Right lung (tissue), 5 donors: ENCODE data around the gene WDR62. TPM values are rescaled to one million over a fixed set of nuclear protein-coding genes. Genes with fewer than 3 reads are reported as not detected.
"Not testable (repeated sequence)": the region's sequence is repeated elsewhere in the genome, so short reads cannot be mapped to it uniquely, and the experiment has no call there.

ENCODE experiments used
- DNase-seq, 2 donors: peaks; one replicate each; pipeline ENCODE4 v3.0.0-alpha.2; 2013
- polyA plus RNA-seq, 5 donors: library from polyadenylated mRNA; unstranded; fragments of 120-200 nt; gene quantifications; one replicate each; pipeline versions ENCODE4 v1.2.1 to v1.2.3, GENCODE V29; 2013; ENCODE audit warnings: inconsistent platforms in 1 of 5, low replicate concordance in 1 of 5; ENCODE audit not compliant: insufficient read length in 5 of 5, insufficient read depth in 1 of 5

WDR62 gene
- polyA plus RNA-seq, 5 donors, result 4.3 to 6.0 (median 4.9) TPM

- DNase-seq, result no peak
Measured at GRCh38 chr19:36110487-36111199, 55.9 kb downstream of the WDR62 start, which contains the start of gene OVOL3. TSS of gene OVOL3 (plus strand) at chr19:36111143. CDS start at chr19:36111203, 60 bp downstream.

DNA sequence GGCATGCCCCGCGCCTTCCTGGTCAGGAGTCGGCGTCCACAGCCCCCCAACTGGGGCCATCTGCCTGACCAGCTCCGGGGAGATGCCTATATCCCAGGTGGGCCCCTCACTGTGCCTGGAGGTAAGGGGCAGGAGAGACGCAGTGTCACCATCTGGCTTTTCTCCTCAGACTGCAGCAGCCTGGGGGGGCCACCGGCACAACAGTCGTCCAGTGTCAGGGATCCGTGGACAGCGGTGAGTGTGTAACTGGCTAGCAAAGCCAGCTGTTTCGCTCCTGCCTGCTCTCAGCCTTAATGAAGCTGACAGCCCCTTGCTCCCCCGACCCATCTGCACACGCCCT, 56.5 kb downstream of the WDR62 start:
- no peak for DNase-seq

GRCh38 chr19:36112678-36113077, 58.0 kb downstream of the WDR62 start:
- no peak for DNase-seq

GRCh38 chr19:36113425-36113824, 58.7 kb downstream of the WDR62 start:
- no peak for DNase-seq

GRCh38 chr19:36113894-36114720, 59.4 kb downstream of the WDR62 start:
- DNase-seq, result peak; percentile 24 to 32

DNA sequence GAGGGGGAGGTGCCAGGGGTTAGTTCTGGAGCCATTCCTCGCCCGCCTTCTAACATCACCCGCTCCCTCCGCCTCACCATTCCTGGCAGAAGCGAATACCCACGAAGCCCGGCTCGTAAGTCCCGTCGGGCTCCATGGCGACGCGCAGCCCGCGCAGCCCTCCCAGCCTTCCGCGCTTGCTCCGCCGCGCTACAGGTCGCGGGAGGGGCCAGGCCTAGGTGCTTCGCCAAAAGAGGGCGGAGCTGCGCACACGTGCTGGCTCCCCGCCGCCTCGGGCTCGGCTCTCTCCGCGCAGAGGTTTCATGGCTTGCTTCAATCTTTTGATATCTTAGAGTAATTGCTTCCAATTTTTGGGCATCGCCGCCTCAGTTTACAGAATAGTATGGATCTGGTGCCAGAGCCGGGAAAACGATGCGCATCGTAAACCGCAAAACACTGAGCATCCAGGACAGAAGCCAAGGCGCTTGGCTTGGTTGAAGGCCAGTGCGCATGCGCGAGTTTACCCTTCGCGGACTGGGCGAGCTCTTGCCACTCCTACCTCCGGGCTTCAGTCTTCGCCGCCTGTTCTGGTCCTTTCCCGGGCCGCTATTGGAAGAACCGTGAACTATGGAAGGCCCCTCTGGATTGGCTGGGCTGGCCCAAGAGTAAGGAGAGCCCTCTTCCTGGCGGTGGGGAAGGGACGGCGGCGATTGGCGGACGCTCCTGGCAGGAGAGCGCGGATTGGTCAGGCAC, 60.2 kb downstream of the WDR62 start, which contains the start of gene POLR2I:
Gene POLR2I (minus strand): TSS at position 155 of the 732 bp plus-strand sequence. CDS start 19 bp downstream, at position 136.
- peak; percentile 99 for DNase-seq

- no peak for DNase-seq
Measured at GRCh38 chr19:36115453-36116343, 61.0 kb downstream of the WDR62 start, which contains the start of gene TBCB. TSS of gene TBCB (plus strand) at chr19:36115468. CDS start at chr19:36115561, 93 bp downstream.

DNA sequence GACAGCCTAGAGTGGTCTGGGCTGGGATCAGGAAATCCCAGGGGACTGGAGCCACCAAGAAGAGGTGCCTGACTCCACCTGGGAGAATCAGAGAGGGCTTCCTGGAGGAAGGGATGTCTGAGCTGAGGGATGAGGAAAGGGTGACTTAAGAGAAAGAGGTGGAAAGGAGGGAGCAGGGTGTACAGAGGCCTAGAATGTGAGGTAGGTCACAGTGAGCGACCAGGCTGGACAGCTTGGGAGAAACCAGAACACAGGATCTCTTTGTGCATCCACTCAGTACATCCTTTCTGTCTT, 61.6 kb downstream of the WDR62 start:
- no peak for DNase-seq

DNA sequence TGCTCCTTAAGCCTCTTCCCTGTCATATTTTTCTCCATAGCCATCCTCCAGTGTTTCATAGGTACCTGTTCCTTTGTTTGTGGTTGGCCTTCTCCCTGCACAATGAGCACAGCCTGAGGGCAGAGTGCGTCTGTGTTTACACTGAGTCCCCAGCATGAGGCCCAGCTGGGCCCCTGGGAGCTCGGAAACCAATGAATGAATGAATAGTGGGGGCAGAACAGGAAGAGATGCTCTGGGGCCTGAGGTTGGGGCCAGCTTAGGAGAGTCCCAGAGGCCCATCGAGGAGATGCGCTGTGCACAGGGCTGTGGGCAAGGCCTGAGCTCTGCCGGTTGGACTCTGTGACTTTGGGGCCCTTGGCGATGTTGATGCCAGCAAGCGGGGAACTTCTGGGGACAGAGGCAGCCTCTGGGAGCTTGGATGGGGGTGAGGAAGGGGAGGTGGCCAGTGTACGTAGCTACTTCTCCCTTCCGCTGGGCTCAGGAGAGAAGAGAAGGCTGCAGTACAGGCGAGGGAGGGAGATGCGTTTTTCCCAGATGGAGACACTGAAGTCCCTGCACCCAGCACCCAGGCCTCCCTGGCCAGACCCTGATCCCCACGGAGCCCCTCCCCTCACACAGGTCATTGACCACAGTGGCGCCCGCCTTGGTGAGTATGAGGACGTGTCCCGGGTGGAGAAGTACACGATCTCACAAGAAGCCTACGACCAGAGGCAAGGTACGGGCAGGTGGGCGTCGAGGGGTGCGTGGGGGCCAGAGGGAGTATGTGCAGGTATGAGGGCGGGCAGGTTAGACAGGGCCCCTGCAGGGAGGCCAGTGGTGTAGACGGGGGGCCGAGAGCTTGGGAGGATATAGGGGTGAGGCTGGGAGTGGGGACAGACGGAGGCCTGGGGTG, 65.6 kb downstream of the WDR62 start:
- DNase-seq, result no peak

- DNase-seq, result no peak
Measured at GRCh38 chr19:36120984-36121358, 66.3 kb downstream of the WDR62 start.

GRCh38 chr19:36121486-36122124, 66.9 kb downstream of the WDR62 start:
- DNase-seq, result no peak

DNA sequence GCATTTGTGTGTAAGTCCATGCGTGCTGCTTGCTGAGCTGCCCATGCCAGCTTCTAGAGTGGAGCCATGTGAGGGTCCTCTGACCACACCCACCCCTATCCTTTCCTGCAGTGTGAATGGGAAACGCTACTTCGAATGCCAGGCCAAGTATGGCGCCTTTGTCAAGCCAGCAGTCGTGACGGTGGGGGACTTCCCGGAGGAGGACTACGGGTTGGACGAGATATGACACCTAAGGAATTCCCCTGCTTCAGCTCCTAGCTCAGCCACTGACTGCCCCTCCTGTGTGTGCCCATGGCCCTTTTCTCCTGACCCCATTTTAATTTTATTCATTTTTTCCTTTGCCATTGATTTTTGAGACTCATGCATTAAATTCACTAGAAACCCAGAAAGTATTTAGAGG, 70.9 kb downstream of the WDR62 start:
- no peak for DNase-seq

GRCh38 chr19:36128392-36128736, 73.7 kb downstream of the WDR62 start:
- DNase-seq, result no peak

DNA sequence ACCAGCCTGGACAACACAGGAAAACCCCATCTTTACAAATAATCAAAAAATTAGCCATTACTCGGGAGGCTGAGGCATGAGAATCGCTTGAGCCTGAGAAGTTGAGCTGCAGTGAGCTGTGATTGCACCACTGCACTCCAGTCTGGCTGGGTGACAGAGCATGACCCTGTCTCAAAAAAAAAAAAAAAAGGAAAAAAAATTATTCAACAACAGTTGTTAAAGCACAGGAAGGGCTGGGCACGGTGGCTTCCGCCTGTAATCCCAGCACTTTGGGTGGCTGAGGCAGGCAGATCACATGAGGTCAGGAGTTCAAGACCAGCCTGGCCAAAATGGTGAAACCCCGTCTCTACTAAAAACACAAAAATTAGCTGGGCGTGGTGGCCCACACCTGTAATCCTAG, 76.5 kb downstream of the WDR62 start:
- DNase-seq, result not testable (repeated sequence)

GRCh38 chr19:36134867-36135266, 80.2 kb downstream of the WDR62 start:
- DNase-seq, result not testable (repeated sequence)

GRCh38 chr19:36136964-36137686, 82.4 kb downstream of the WDR62 start:
- DNase-seq, result no peak

GRCh38 chr19:36139120-36139472, 84.4 kb downstream of the WDR62 start:
- no peak for DNase-seq

DNA sequence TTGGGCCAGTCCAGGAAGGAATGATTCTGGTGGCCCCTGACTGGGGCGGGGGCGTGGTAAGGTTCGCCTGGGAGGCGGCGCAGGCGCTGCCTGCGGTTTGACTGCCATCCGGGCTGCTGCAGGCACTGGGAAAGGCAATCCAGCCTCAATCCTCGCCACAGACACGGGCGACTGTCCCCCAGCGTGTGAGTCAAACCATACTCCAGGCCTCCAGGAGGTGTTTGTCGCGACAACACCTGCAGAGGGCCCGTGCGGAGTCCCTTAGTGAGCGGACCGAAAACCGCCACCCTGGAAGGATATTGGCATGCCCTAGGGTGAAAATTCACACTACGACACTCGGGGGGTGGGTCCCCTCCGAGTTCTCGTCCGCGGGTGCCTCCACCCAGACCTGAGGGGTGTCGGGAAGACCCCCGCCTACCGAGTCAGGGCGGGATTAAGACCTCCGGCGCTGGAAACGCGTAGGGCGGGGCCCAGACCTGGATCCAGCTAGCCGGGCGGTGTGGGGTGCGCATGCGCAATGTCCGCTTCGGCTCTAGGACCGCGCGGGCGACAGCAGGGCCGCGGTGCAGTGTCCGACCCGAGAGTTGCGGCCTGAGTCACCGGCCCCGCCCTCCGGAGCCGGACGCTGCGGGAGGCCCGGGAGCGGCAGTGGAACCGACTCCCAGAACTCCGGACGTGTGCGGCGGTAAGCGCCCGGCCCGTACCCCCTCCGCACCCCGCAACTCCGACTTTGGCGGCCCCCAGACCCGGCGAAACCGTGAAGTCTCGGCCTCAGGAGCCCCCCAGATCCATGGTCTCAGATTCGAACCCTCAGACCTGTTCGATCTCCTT, 85.0 kb downstream of the WDR62 start, which contains the start of gene CAPNS1:
Gene CAPNS1 (plus strand): TSS at position 594 of the 831 bp plus-strand sequence. CDS start 946 bp downstream, outside the sequence.
- peak; percentile 98 for DNase-seq
